ENCODE results near the gene ARL11.

GRCh38 chr13:49606747-49607648 lies 21.3 kb upstream of the ARL11 start:
- TF ChIP-seq LEF1 (IDR thresholded peaks at IDR 0.05; ENCODE audit: borderline replicate concordance), result no peak
- TF ChIP-seq CTBP1 (IDR thresholded peaks at IDR 0.05; ENCODE audit: borderline replicate concordance), result no peak
- no peak for TF ChIP-seq PKNOX1 (IDR thresholded peaks at IDR 0.05)
- TF ChIP-seq SP1 (IDR thresholded peaks at IDR 0.05), result no peak
- no peak for TF ChIP-seq FOXA1 (IDR thresholded peaks at IDR 0.05)
- no peak for TF ChIP-seq HDGF (IDR thresholded peaks at IDR 0.05; ENCODE audit: borderline replicate concordance)
- TF ChIP-seq L3MBTL2 (conservative IDR thresholded peaks at IDR 0.05), result no peak
- TF ChIP-seq ELF4 (IDR thresholded peaks at IDR 0.05), result no peak
